HG03432 (cell line): Measurements from ENCODE around the gene DIP2C.
"Not testable (repeated sequence)": the region's sequence is repeated elsewhere in the genome, so short reads cannot be mapped to it uniquely, and the experiment has no call there.

Experiments used
- ATAC-seq: cut with Tn5 transposase; IDR thresholded peaks from one replicate; pipeline ENCODE4 v1.9.1; 2021; ENCODE audit warnings: mild to moderate bottlenecking, moderate library complexity; ENCODE audit not compliant: unreplicated experiment

DIP2C gene

GRCh38 chr10:689452-690371 is at the start of gene DIP2C:
TSS of gene DIP2C (minus strand) at chr10:689668. CDS start at chr10:689578, 90 bp downstream.
- no peak for ATAC-seq

- no peak for ATAC-seq
These were observed 45.0 kb upstream of the DIP2C start for GRCh38 chr10:734481-734880.

GRCh38 chr10:733086-733485 is 43.6 kb upstream of the DIP2C start:
- no peak for ATAC-seq

GRCh38 chr10:729213-729612 is 39.7 kb upstream of the DIP2C start:
- no peak for ATAC-seq

- ATAC-seq, result no peak
These were observed 39.1 kb upstream of the DIP2C start for GRCh38 chr10:728603-729002.

- no peak for ATAC-seq
These were observed 37.8 kb upstream of the DIP2C start for GRCh38 chr10:727162-727790.

GRCh38 chr10:725786-726185 is 36.3 kb upstream of the DIP2C start:
- no peak for ATAC-seq

- no peak for ATAC-seq
These were observed 35.8 kb upstream of the DIP2C start for GRCh38 chr10:725302-725701.

- ATAC-seq, result no peak
These were observed 34.5 kb upstream of the DIP2C start for GRCh38 chr10:723973-724372.

GRCh38 chr10:722281-723060 is 33.0 kb upstream of the DIP2C start:
- ATAC-seq, result no peak

- no peak for ATAC-seq
These were observed 28.8 kb upstream of the DIP2C start for GRCh38 chr10:718143-718700.

- ATAC-seq, result no peak
These were observed 28.0 kb upstream of the DIP2C start for GRCh38 chr10:717458-717857.

GRCh38 chr10:716821-717220 is 27.4 kb upstream of the DIP2C start:
- ATAC-seq, result no peak

- ATAC-seq, result no peak
These were observed 24.7 kb upstream of the DIP2C start for GRCh38 chr10:714214-714613.

GRCh38 chr10:712575-712974 is 23.1 kb upstream of the DIP2C start:
- ATAC-seq, result no peak

- no peak for ATAC-seq
These were observed 22.6 kb upstream of the DIP2C start for GRCh38 chr10:712089-712488.

- ATAC-seq, result no peak
These were observed 18.4 kb upstream of the DIP2C start for GRCh38 chr10:707861-708260.

- ATAC-seq, result no peak
These were observed 18.0 kb upstream of the DIP2C start for GRCh38 chr10:707456-707855.

- ATAC-seq, result no peak
These were observed 13.7 kb upstream of the DIP2C start for GRCh38 chr10:703118-703517.

- ATAC-seq, result not testable (repeated sequence)
These were observed 10.7 kb upstream of the DIP2C start for GRCh38 chr10:700183-700582.
